ENCODE measurements around the gene RAB12. TPM values are rescaled to one million over a fixed set of nuclear protein-coding genes. Genes with fewer than 3 reads are reported as not detected.

RAB12 gene
- total RNA-seq, 4 donors from 2014 or later = 32.0 to 46.7 (median 39.1) TPM

DNA sequence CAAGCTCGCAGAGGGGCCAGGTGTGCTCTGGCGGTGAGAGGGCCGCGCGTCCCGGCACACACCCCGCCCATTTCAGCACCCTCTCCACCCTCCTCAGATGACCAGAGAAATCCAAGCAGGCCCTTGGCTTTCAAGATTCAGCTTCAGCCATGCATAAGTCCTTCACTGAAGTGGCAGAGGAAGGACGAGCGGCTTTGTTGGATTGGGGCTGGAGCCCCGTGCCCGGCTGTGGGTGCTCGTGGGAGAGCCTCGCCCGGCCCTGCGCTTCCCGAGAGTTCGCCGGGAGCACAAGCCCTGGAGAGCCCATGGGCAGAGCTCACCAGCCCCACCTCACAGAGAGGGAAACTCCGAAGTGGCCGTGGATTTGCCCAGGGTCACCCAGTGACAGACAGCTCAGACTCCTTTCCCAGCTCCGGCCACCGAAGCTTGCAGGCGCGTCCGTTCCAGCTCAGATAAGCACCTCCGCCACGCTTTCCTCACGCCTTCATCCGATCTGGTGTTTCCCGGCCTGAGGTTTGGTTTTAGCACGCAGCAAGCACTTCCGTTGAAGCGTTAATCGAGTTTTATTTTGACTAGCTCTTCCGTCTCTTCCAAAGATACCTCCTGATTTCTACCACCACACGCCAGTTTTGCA lies 50.5 kb downstream of the RAB12 start:
- Histone ChIP-seq H3K4me3 (no peak overlapping the region), H3K9me3 (no peaks in the 10 kb centered on the region), H3K36me3 (no peaks in the 10 kb centered on the region), H3K4me1 (peaks cover 0 to 20% (median 11%) of the 10 kb centered on the region in 3 donors), H3K27me3 (no peaks in the 10 kb centered on the region), H3K27ac (no peak overlapping the region)
- no peak for DNase-seq
- WGBS, 2 donors = 91 to 94% methylated on average over 24 to 26 of the region's 36 CpGs
- intact Hi-C loops (cut with DNase I) = loop anchor here (5.0 kb wide), 1 partner anchor 333 kb away; no protein-coding TSS in a partner anchor
- no peak for TF ChIP-seq POLR2A (IDR thresholded peaks at IDR 0.05)
- TF ChIP-seq, protein P1, sequence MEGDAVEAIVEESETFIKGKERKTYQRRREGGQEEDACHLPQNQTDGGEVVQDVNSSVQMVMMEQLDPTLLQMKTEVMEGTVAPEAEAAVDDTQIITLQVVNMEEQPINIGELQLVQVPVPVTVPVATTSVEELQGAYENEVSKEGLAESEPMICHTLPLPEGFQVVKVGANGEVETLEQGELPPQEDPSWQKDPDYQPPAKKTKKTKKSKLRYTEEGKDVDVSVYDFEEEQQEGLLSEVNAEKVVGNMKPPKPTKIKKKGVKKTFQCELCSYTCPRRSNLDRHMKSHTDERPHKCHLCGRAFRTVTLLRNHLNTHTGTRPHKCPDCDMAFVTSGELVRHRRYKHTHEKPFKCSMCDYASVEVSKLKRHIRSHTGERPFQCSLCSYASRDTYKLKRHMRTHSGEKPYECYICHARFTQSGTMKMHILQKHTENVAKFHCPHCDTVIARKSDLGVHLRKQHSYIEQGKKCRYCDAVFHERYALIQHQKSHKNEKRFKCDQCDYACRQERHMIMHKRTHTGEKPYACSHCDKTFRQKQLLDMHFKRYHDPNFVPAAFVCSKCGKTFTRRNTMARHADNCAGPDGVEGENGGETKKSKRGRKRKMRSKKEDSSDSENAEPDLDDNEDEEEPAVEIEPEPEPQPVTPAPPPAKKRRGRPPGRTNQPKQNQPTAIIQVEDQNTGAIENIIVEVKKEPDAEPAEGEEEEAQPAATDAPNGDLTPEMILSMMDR (IDR thresholded peaks at IDR 0.05) = no peak

DNA sequence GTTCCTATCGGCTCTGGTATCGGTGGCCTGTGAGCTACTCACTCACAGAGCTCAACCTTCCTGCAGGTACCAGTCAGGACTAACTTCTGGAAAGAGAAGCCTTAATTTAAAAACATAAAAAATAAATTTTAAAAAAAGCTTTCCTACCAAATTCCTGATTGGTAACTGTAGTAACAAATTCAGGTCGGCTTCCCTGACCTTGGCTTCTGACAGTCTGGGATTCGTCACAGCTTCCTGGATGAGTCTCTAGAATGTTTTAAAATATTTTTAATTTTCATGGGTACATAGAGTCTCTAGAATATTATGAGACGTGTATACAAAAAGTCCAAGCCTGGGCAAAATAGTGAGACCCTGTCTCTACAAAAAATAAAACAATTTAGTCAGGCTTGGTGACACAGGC lies 51.1 kb downstream of the RAB12 start:
- intact Hi-C loops (cut with DNase I) = no loop called here
- no peaks in the 10 kb centered on the region for H3K27me3 ChIP-seq
- H3K9me3 ChIP-seq = no peaks in the 10 kb centered on the region
- no peak for DNase-seq
- TF ChIP-seq, protein P1 (IDR thresholded peaks at IDR 0.05) = no peak
- TF ChIP-seq POLR2A (IDR thresholded peaks at IDR 0.05) = no peak
- no peak overlapping the region for H3K4me3 ChIP-seq
- no peaks in the 10 kb centered on the region for H3K36me3 ChIP-seq
- WGBS, 2 donors = 81 to 87% methylated on average over 5 of the region's 5 CpGs
- H3K4me1 ChIP-seq = peaks cover 0 to 23% (median 11%) of the 10 kb centered on the region in 3 donors
- H3K27ac ChIP-seq = no peak overlapping the region

DNA sequence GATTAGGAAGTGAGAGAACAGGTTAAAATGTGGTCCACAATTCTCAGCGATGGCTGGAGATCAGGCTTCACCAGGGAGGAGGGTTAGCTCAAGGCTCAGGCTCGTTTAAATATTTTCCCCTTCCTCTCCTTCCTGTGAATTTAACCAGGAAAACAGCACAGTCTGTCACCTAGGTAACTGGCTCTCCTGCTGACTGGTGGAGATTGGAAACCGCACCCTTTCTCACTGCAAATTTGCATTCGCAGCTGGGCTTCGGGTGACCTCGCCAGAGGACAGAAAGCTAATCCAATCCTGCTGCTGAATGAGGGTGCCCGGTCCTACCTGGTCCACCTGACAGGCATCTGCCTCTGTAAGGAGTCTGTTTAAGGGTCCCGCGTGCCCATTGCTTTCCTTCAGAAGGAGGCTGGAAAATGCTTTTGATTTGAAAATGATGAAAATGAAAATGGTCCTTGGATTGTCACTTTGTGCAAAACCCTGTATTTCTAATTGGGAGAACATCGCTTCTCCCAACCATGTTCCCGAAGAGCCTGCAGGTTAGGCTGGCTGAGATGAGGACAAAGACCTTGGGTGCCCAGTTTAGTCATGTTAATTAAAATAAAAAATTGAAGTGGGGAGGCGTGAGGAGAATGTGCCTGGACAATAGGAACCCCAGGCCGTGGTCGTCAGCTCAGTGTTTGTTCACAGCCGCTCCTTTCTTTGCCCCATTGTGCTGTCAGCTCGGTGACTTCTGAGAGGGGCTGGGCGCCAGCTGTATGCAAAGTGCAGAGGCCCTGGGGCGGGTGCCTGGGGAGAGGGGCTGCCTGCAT lies 52.7 kb downstream of the RAB12 start:
- no peaks in the 10 kb centered on the region for H3K27me3 ChIP-seq
- H3K9me3 ChIP-seq = no peaks in the 10 kb centered on the region
- no peak for TF ChIP-seq POLR2A (IDR thresholded peaks at IDR 0.05)
- TF ChIP-seq, protein P1 (IDR thresholded peaks at IDR 0.05) = no peak
- 46 to 52% methylated on average over 17 to 18 of the region's 18 CpGs for WGBS, 2 donors
- H3K36me3 ChIP-seq = no peaks in the 10 kb centered on the region
- intact Hi-C loops (cut with DNase I) = no loop called here
- H3K4me1 ChIP-seq = peaks cover 0 to 33% (median 11%) of the 10 kb centered on the region in 3 donors
- peak overlapping the region in 1 of 4 donors; percentile 37 for H3K4me3 ChIP-seq
- DNase-seq = no peak
- no peak overlapping the region for H3K27ac ChIP-seq

DNA sequence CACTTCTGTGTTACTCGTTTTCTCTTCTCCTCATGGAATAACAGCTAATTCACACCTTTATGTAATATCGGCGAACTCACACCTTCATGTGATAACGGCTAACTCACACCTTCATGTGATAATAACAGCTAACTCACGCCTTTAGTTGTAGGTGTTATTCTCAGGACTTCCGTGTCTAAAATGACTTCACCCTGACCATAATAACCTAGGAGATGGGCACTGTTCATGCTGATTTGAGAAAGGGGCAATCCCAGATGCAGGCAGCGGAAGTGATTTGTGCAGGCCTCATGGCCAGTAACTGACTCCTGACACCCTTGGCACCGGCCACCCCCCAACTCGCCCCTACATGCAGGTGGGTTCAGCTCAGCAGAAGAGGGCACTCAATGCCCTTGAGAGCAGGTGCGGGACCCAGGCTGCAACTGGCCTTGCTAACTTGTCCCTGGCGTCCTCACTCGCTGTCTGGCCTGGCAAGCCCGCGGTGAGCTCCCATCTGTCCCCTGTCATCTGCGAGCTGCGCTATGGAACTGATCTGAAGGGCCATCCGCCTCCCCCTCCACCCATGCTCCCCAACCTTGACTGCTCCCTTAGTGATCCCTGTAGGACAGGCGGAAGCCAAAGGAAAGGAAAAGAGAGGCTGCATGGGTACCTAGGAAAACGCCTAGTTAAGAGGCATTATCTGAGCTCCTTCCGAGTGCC lies 53.5 kb downstream of the RAB12 start:
- H3K9me3 ChIP-seq = no peaks in the 10 kb centered on the region
- DNase-seq = no peak

More for the DNA sequence above, 53.5 kb downstream of the RAB12 start:
- intact Hi-C loops (cut with DNase I) = no loop called here
- no peaks in the 10 kb centered on the region for H3K36me3 ChIP-seq
- 85 to 94% methylated on average over 10 to 13 of the region's 20 CpGs for WGBS, 2 donors
- H3K27me3 ChIP-seq = no peaks in the 10 kb centered on the region
- TF ChIP-seq, protein P1 (IDR thresholded peaks at IDR 0.05) = no peak
- no peak for TF ChIP-seq POLR2A (IDR thresholded peaks at IDR 0.05)
- H3K4me1 ChIP-seq = peaks cover 0 to 29% (median 10%) of the 10 kb centered on the region in 3 donors
- H3K4me3 ChIP-seq = no peak overlapping the region
- H3K27ac ChIP-seq = no peak overlapping the region

Measured in esophagus squamous epithelium (tissue), 5 donors.